Head of caudate nucleus (tissue), 42 donors: Measurements from ENCODE around the gene IDH1.
A peak's percentile ranks its signal among the peaks of the same experiment; 100 is the strongest.
"Not testable (repeated sequence)": the region's sequence is repeated elsewhere in the genome, so short reads cannot be mapped to it uniquely, and the experiment has no call there.

Source experiments
- DNase-seq, 42 donors: peaks; one replicate each; pipeline versions ENCODE4 v3.0.0 to v3.0.0-alpha.2; 2020 to 2021; ENCODE audit warnings: mixed read lengths in 7 of 42
- intact Hi-C: fragments of 100-400 bp; cut with DNase I; formaldehyde crosslinking; loops from one replicate; pipeline ENCODE4 v1.15.0; 2022

The IDH1 gene

DNA sequence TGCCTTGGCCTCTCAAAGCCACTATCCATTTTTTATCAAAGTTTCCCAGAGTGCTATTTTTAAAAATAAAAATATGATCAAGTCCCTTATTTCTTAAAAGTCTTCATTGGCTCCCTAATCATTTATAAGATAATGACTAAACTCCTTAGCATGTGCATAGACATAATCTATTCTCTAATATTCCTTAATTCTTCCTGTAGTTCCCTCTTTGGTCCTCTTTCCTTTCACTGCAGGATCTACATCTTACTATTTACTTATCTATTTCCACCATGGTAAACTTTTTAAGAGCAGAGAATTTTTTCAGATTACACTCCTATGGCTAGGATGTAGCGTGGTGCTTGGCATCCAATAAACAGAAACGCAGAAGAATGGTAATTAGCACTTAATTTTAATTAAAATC is 19.0 kb downstream of the IDH1 start:
- intact Hi-C loops: no loop called here
- DNase-seq: no peak

DNA sequence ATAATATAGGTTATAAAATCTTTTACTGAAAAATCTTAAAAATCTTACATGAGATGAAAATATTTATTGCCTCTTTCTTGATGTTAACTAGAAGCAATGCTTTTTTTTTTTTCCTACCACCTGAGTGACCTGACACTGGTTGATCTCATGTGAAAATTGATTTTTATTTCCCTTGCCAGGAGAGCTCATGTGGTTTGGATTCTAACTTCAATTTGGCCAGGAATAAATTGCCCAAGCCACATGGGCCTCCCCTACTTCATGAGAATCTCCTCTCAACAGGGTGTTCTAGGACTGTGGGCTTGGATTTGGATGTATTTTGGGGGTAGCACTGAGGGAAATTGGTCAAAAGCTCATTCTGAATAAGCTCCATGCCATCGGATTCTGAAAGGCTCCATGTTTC is 20.1 kb downstream of the IDH1 start:
- no peak for DNase-seq
- intact Hi-C loops: no loop called here

DNA sequence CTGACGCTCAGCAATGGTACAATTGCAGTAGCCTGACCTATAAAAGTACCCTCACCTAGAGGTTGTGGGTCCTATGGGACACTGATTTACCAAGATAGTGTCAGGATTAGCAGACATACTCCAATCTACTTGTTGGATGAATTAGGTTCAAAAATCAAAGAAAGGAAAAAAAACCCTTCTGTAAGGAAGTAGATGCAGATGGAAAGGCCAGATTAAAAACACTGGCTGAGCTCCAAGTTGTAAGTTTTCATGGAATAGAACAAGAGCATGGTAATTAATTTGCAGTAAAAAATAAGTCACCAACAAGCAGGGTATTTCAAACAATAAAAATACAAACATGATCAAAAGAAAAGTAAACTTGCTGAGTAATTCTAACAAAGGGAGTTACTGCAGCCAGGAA is 26.4 kb downstream of the IDH1 start:
- intact Hi-C loops: no loop called here
- DNase-seq: no peak

DNA sequence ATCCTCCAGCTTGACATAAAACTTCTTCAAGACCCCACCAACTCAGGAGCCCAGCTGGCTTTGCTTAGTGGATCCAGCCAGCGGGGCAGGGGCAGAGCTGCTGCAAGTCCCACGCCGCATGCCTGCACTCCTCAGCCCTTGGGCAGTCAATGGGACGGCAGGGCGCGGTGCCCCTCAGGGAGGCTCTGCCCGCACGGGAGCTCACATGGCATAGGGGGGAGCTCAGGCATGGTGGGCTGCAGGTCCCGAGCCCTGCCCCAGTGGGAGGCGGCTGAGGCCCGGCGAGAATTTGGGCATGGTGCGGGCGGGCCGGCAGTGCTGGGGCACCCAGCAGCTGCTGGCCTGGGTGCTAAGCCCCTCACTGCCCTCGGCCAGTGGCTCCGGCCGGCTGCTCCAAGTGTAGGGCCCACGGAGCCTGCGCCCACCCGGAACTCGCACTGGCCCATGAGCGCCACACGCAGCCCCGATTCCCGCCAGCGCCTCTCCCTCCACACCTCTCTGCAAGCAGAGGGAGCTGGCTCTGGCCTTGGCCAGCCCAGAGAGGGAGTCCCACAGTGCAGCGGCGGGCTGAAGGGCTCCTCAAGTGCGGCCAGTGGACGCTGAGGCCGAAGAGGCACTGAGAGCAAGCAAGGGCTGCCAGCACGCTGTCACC is 27.2 kb downstream of the IDH1 start:
- intact Hi-C loops: no loop called here
- no peak for DNase-seq

DNA sequence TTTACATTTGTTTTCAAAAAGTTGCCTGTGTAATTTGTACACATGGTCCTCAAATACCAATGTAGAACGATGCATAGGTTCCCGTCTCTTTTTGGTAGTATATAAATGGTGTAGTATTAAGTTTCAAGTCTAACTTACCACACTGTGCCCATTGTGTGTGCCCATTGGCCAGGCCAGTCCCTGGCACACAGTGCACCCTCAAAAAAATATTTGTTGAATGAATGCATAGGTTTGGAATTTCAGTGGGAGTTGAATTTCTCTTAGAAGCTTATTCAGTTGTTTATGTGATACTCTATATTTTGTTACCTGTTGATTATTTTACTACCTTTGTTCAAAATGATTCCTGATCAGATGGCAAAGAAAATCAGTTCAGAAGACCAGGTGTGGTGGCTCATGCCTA is 30.1 kb downstream of the IDH1 start:
- DNase-seq: no peak
- intact Hi-C loops: no loop called here

DNA sequence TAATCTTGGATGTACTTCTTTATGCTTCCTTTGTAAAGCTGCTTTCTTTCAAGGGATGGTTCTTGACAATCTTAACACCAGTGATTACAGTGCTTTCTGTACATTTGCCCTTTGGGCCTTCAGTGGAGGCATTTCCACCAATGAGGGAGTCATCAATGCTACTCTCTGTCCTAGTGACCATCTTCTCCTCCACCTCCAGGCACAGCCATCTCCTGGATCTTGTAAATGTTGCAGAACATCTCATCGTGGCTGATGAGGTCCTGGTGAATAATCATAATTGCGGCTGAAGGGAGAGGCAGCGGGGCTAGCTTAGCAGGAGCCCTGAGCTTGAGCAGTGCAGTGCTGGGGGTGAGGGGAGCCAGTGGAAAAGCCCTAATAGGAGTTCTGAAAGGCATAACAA is 32.5 kb downstream of the IDH1 start:
- no peak for DNase-seq
- intact Hi-C loops: no loop called here

DNA sequence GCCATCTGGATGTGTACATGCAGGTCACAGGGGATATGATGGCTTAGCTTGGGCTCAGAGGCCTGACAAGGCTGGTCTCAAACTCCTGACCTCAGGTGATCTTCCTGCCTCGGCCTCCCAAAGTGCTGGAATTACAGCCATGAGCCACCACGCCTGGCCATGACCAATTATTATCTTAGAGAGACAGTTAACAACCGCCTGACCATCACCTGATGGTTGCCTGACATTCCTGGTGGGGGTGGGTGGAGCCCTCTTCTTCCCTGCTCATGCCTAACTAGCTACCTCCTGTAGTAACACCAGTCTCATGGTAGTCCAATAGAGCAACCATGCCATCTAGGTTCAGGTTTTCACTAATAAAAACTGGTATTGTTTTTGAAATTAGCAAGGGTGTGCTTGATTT is 33.0 kb downstream of the IDH1 start:
- DNase-seq, intact Hi-C loops: not testable (repeated sequence)

DNA sequence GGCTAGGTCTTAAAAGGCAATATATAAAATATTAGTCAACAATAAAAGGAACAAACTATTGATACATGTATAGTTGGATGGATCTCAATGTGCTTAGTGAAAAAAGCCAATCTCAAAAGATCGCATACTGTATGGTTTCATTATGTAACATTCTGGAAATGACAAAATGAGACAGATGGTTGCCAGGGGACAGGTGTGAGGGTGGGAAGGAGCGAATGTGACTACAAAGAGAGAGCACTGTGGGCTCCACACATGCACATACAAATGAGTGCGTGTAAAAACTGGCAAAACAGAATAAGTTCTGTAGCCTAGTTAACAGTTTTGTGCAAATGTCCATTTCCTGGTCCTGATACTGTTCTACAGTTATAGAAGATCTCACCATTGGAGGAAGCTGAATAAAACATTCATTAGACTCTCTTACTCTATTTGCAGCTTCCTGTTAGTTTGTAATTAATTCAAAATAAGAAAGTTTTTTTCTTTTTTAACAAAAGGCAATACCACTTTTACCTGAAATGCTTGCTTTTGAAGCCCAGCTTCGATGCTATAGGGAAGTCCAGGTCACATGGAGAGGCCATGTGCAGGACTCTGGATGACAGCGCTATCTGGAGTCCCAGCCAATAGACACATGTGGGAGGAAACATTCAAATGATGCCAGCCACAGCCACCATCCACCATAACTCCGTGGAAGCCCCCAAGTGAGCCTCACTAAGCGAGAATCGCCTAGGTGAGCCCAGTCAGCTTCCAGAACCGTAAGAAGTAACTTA is 44.0 kb downstream of the IDH1 start:
- DNase-seq: peak in 18 of 42 donors; percentile 10 to 66 (median 25)
- intact Hi-C loops: no loop called here

DNA sequence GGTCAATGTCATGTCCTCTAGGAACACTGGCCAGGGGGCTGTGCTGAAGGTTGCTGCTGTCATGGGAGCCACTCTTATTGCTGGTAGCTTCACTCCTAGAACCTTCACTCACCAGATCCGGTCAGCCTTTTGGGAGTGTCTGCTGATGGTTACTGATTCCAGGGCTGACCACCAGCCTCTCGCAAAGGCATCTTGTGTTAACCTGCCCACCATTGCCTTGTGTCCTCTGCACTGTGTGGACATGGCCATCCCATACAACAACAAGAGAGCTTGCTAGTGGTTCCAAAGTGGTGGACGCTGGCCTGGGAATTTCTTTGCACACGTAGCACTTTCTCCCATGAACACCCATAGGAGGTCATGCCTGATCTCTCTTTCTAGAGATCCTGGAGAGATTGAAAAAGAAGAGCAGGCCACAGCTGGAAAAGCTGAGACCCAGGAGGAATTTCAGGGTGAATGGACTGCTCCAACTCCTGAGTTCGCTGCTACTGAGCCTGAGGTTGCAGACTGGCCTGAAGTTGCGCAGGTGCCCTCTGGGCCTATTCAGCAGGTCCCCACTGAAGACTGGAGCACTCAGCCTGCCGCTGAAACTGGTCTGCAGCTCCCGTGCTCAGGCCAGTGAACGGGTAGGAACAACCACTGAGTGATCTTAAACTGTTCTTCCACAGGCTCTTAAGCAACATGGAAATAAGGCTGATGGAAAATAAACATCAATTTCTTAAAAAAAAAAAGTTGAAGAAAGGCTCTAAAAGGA is 46.4 kb downstream of the IDH1 start:
- intact Hi-C loops: no loop called here
- DNase-seq: no peak

DNA sequence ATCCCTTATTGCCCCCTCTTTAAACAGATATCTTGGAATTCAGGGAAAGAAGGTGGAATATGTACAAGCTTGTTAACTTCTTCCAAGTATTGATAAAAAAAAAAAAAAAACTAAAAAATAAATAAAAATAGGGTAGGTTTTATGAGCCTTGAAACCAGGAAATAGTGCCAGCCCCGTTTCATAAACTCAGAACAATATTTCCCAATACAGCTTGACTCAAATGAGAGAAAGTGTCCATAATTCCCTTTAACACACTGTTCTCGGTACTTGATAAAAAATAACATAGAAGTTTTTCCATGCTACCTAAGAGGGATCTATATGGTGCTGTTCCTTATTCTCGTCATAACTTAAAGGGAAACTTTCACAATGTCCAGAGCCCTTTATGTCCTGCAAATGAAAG is 47.1 kb downstream of the IDH1 start:
- intact Hi-C loops: no loop called here

DNA sequence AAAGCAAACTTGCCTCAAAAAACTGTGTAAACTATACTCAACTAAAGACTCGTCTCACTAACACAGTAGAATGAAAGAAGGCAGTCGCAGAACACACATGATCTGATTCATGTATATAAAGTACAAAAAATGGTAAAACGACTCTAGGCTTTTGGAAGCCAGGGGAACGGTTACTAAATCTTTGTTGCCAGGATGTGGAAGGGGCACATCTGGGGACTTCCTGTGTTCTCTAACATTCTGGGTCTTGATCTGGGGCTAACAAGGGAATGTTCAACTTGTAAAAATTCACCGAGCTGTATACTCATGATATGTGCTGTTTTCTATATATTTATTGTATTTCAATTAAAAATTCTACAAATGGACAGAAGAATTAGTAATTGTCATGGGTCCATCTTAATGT is 50.7 kb downstream of the IDH1 start:
- intact Hi-C loops: no loop called here
- no peak for DNase-seq

More for the DNA sequence above, 47.1 kb downstream of the IDH1 start:
- no peak for DNase-seq

DNA sequence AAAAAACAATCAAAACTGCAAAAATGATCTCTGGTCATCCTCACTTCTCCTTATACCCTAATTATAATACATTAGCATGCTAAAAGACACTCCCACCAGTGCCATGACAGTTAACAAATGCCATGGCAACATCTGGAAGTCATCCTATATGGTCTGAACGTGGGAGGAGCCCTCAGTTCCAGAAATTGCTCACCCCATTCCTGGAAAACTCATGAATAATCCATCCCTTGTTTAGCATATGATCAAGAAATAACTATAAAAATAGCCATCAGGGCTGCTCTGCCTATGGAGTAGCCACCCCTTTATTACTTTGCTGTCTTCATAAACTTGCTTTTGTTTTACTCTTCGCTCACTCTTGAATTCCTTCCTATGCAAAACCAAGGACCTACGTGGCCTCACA is 59.3 kb downstream of the IDH1 start:
- intact Hi-C loops: no loop called here
- no peak for DNase-seq

DNA sequence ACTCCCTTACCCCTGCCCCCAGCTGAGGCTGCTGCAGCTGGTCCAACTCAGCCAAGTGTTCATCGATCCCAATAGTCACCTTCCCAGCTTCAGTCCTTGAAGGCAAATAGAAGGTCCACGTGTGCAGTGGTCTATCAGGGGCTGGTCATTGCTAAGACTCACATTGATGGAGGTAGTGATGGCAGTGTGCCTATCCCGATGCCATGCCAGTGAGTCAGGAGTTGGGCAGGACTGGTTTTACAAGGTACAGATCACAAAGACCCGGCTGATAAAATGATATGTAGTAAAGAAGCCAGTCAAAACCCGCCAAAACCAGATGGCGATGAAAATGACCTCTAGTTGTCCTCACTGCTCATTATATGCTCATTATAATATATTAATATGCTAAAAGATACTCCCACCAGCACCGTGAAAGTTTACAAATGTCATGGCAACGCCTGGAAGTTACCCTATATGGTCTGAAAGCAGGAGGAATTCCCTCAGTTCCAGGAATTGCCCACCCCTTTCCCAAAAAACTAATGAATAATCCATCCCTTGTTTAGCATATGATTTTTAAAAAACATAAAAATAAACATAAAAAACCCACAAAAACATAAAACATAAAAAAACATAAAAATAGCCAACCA is 62.1 kb downstream of the IDH1 start:
- intact Hi-C loops: no loop called here
- DNase-seq: no peak

DNA sequence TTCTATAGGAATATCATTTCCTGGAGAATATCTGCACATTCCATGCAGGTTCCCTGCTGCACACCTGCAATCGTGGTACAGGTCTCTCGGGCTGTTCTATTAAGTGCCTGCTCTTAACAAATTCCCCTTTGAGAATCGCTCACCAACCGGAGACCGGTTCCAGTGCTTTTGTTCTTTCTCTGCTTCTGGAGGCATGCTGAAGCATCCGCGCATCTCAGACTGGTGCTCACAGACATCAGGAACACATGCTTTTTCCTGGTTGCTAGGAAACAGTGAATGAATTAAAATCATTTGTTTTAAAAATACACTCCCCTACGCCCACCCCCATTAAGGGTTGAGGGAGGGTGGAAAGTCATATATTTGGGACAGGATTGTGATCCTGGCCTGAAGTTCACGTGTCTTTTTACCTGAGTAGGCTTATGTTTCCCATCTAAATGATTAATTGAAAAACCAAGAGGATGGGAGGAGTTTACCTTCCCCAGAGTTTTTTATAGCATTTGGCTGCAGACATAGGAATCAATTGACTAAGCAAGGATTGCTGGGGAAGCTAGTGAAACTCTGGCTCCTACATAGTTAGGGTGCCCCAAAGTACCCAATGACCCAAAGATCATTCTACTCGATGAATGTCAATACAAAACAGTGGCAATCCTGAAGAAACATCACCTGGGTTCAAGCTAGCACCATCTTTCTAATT is 64.9 kb downstream of the IDH1 start, which contains the start of gene C2orf80:
Gene C2orf80 (minus strand): TSS at position 221 of the 694 bp plus-strand sequence. CDS start 3,044 bp downstream, outside the sequence.
- intact Hi-C loops: no loop called here
- DNase-seq: peak in 41 of 42 donors; percentile 18 to 86 (median 56)

DNA sequence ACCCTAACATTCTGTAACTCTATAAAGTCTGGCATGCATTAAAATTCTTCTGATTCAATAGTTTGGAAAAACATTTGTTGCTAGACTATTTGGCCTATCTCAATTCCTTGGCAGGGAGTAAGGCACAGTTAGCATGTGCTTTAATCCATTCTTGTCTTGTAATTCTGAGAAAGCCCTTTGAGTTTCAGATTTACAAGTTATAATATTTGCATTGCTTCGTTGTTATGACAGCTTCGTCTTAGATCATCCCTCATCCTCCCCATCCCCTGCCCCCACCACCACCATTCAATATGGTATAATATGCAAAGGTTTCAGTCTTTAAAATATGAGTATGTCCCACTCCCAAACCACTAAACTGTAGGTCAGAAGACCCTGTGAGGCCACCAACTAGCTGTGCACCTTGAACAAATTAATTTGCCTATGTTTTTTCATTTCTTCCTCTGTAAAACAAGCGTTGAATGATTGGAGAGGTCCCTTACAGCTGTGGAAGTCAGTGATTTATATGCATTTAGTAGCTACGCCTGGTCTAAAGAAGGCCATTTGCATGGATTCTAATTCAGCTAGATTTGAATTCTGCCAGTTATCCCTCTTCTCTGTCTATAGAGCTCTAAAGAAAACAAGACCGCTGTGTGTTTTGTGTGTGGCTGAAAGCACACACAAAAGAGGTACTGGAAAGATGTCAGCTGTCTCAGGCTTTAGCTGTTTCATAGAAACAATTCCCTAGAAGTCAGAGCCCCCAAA is 65.6 kb downstream of the IDH1 start:
- intact Hi-C loops: no loop called here
- DNase-seq: no peak

DNA sequence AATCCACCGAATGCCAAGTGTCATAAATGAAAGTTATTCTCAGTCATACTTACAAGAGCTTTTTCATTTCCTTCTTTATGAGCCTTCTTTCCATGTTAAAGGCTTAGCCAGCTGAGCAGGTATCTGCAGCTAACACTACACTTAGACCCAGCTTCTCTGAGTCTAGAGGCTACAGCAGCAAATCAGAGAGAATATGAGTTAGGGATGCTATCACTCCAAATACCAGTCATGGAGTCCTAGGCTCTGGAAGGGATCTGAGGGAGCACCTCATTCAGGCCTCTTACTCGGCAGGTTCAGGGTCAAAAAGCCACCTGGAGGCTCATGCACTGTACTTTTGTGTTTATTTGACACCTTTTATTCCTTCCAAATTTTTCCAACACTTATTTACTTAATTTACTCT is 68.0 kb downstream of the IDH1 start:
- peak in 4 of 42 donors; percentile 11 to 32 (median 22) for DNase-seq
- intact Hi-C loops: no loop called here

DNA sequence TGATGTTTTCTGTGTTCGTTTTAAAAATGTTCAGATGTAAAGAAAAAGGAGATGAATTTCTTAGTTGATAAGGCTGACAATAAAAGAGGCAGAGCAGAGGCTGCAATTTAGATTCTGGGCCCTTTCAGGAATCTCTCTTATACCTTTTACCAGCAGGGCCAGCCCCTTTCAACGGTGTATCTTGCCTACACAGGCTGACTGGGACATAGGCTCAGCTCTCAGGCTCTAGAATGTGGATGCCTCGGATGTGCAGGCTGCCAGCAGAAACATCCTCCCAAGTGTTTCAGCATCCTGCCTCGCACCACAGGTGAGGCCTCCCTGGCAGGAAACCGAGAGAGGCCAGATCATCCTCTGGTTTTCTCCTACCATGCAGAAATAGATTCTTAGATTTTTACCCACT is 68.4 kb downstream of the IDH1 start:
- DNase-seq: peak in 22 of 42 donors; percentile 10 to 67 (median 26)
- intact Hi-C loops: no loop called here
